HEK293 (cell line): ENCODE results near the gene MTARC1.

Experiments
- EGR2 ChIP-seq: fragments of 450-650 bp; formaldehyde crosslinking; IDR thresholded peaks from 2 replicates; pipeline ENCODE4 v1.5.1; 2016; ENCODE audit warnings: low read depth, missing biosample characterization, missing genetic modification characterization
- ELK4 ChIP-seq: IDR thresholded peaks from 2 replicates; pipeline ENCODE4 v1.6.1; 2011; ENCODE audit warnings: mild to moderate bottlenecking, low read depth, low read length, borderline replicate concordance
- KLF16 ChIP-seq: fragments of 450-650 bp; formaldehyde crosslinking; IDR thresholded peaks from 2 replicates; pipeline ENCODE4 v1.5.1; 2017; ENCODE audit warnings: missing biosample characterization, missing genetic modification characterization
- KLF17 ChIP-seq: fragments of 450-650 bp; formaldehyde crosslinking; IDR thresholded peaks from 2 replicates; pipeline ENCODE4 v1.5.1; 2016; ENCODE audit warnings: missing biosample characterization, missing genetic modification characterization
- KLF8 ChIP-seq: fragments of 450-650 bp; formaldehyde crosslinking; IDR thresholded peaks from 2 replicates; pipeline ENCODE4 v1.5.1; 2016; ENCODE audit warnings: missing biosample characterization, missing genetic modification characterization
- SCRT2 ChIP-seq: fragments of 450-650 bp; formaldehyde crosslinking; IDR thresholded peaks from 2 replicates; pipeline ENCODE4 v1.5.1; 2016; ENCODE audit warnings: missing biosample characterization, missing genetic modification characterization
- ZBTB20 ChIP-seq: fragments of 450-650 bp; formaldehyde crosslinking; IDR thresholded peaks from 2 replicates; pipeline ENCODE4 v1.5.1; 2016; ENCODE audit warnings: missing biosample characterization, missing genetic modification characterization
- ZBTB48 ChIP-seq: fragments of 450-650 bp; formaldehyde crosslinking; IDR thresholded peaks from 2 replicates; pipeline ENCODE4 v1.5.1; 2016; ENCODE audit warnings: missing biosample characterization, missing genetic modification characterization
- ZFP69B ChIP-seq: fragments of 450-650 bp; formaldehyde crosslinking; IDR thresholded peaks from 2 replicates; pipeline ENCODE4 v1.5.1; 2016; ENCODE audit warnings: missing biosample characterization, missing genetic modification characterization
- ZNF2 ChIP-seq: fragments of 450-650 bp; formaldehyde crosslinking; IDR thresholded peaks from 2 replicates; pipeline ENCODE4 v1.5.1; 2016; ENCODE audit warnings: missing biosample characterization, missing genetic modification characterization
- ZNF239 ChIP-seq: fragments of 450-650 bp; formaldehyde crosslinking; IDR thresholded peaks from 2 replicates; pipeline ENCODE4 v1.5.1; 2016; ENCODE audit warnings: missing biosample characterization, missing genetic modification characterization
- ZNF280C ChIP-seq: fragments of 450-650 bp; formaldehyde crosslinking; IDR thresholded peaks from 2 replicates; pipeline ENCODE4 v1.5.1; 2016; ENCODE audit warnings: missing biosample characterization, missing genetic modification characterization
- ZNF280D ChIP-seq: fragments of 450-650 bp; formaldehyde crosslinking; IDR thresholded peaks from 2 replicates; pipeline ENCODE4 v1.5.1; 2016; ENCODE audit warnings: missing biosample characterization, missing genetic modification characterization
- ZNF324 ChIP-seq: fragments of 450-650 bp; formaldehyde crosslinking; IDR thresholded peaks from 2 replicates; pipeline ENCODE4 v1.5.1; 2016; ENCODE audit warnings: missing biosample characterization, missing genetic modification characterization
- ZNF394 ChIP-seq: fragments of 450-650 bp; formaldehyde crosslinking; IDR thresholded peaks from 2 replicates; pipeline ENCODE4 v1.5.1; 2016; ENCODE audit warnings: missing biosample characterization, missing genetic modification characterization, mild to moderate bottlenecking, moderate library complexity, borderline replicate concordance
- ZNF488 ChIP-seq: fragments of 450-650 bp; formaldehyde crosslinking; IDR thresholded peaks from 2 replicates; pipeline ENCODE4 v1.5.1; 2016; ENCODE audit warnings: missing biosample characterization, missing genetic modification characterization
- ZNF501 ChIP-seq: fragments of 450-650 bp; formaldehyde crosslinking; IDR thresholded peaks from 2 replicates; pipeline ENCODE4 v1.5.1; 2016; ENCODE audit warnings: missing biosample characterization, missing genetic modification characterization
- ZNF521 ChIP-seq: fragments of 450-650 bp; formaldehyde crosslinking; IDR thresholded peaks from 2 replicates; pipeline ENCODE4 v1.5.1; 2017; ENCODE audit warnings: missing biosample characterization, mild to moderate bottlenecking, missing genetic modification characterization
- ZNF560 ChIP-seq: fragments of 450-650 bp; formaldehyde crosslinking; IDR thresholded peaks from 2 replicates; pipeline ENCODE4 v1.5.1; 2017; ENCODE audit warnings: missing biosample characterization, missing genetic modification characterization, borderline replicate concordance
- ZNF561 ChIP-seq: fragments of 450-650 bp; IDR thresholded peaks from 2 replicates; pipeline ENCODE4 v1.5.1; 2018; ENCODE audit warnings: missing biosample characterization, missing genetic modification characterization, borderline replicate concordance
- ZNF624 ChIP-seq: fragments of 450-650 bp; formaldehyde crosslinking; IDR thresholded peaks from 2 replicates; pipeline ENCODE4 v1.5.1; 2017; ENCODE audit warnings: missing biosample characterization, missing genetic modification characterization
- ZNF629 ChIP-seq: fragments of 450-650 bp; formaldehyde crosslinking; IDR thresholded peaks from 2 replicates; pipeline ENCODE4 v1.5.1; 2017; ENCODE audit warnings: missing biosample characterization, missing genetic modification characterization
- ZNF645 ChIP-seq: fragments of 450-650 bp; formaldehyde crosslinking; IDR thresholded peaks from 2 replicates; pipeline ENCODE4; 2016; ENCODE audit warnings: missing biosample characterization, missing genetic modification characterization
- ZNF768 ChIP-seq: fragments of 450-650 bp; formaldehyde crosslinking; IDR thresholded peaks from 2 replicates; pipeline ENCODE4 v1.5.1; 2018; ENCODE audit warnings: missing biosample characterization, mild to moderate bottlenecking, missing genetic modification characterization
- ZNF837 ChIP-seq: fragments of 450-650 bp; formaldehyde crosslinking; IDR thresholded peaks from 2 replicates; pipeline ENCODE4 v1.5.1; 2016; ENCODE audit warnings: missing biosample characterization, missing genetic modification characterization
- ZSCAN30 ChIP-seq: fragments of 450-650 bp; IDR thresholded peaks from 2 replicates; pipeline ENCODE4 v1.5.1; 2018; ENCODE audit warnings: missing biosample characterization, mild to moderate bottlenecking, missing genetic modification characterization, moderate library complexity

The MTARC1 gene

GRCh38 chr1:220787069-220787619 lies 431 bp downstream of the MTARC1 start (continued):
- TF ChIP-seq KLF17 (tag by site-specific recombination) (peak; percentile 10; the same call in 1 of the 2 replicates), KLF8 (0 out of 2 replicates have a peak, but pooled peaks have one; percentile 25), ZNF645 (tag by site-specific recombination) (no peak), ZNF488 (no peak), ZNF394 (tag by site-specific recombination) (no peak), ZSCAN30 (tag by site-specific recombination) (no peak), ZBTB48 (tag by site-specific recombination) (peak; percentile 42; the same call in 1 of the 2 replicates), ZNF501 (tag by site-specific recombination) (0 out of 2 replicates have a peak, but pooled peaks have one; percentile 20), ZNF768 (no peak), ZNF837 (tag by site-specific recombination) (0 out of 2 replicates have a peak, but pooled peaks have one; percentile 16), ZBTB20 (tag by site-specific recombination) (peak; percentile 57; the same call in 1 of the 2 replicates), ZNF280C (no peak), ZNF324 (no peak), ZNF2 (tag by site-specific recombination) (no peak), EGR2 (tag by site-specific recombination) (peak; percentile 66), SCRT2 (tag by site-specific recombination) (peak; percentile 74), ZNF624 (tag by site-specific recombination) (no peak), ELK4 (no peak), ZNF561 (tag by site-specific recombination) (no peak), ZNF280D (tag by site-specific recombination) (no peak), ZNF629 (tag by site-specific recombination) (peak; percentile 29), ZNF521 (tag by site-specific recombination) (no peak), ZNF560 (tag by site-specific recombination) (no peak), ZNF239 (tag by site-specific recombination) (no peak), KLF16 (tag by site-specific recombination) (no peak), ZFP69B (tag by site-specific recombination) (no peak)
